ENCODE results near the gene STK17A.
"Not testable (repeated sequence)": the region's sequence is repeated elsewhere in the genome, so short reads cannot be mapped to it uniquely, and the experiment has no call there.

Gene STK17A

GRCh38 chr7:43658718-43659548 lies 76.0 kb downstream of the STK17A start:
- DNase-seq (ENCODE audit: low spot score) = no peak

- DNase-seq (ENCODE audit: low spot score) = no peak
Observed at GRCh38 chr7:43659549-43659896, 76.6 kb downstream of the STK17A start.

- DNase-seq (ENCODE audit: low spot score) = no peak
Observed at GRCh38 chr7:43660141-43660540, 77.2 kb downstream of the STK17A start.

- no peak for DNase-seq (ENCODE audit: low spot score)
Observed at GRCh38 chr7:43664681-43665080, 81.8 kb downstream of the STK17A start.

GRCh38 chr7:43666938-43667337 lies 84.0 kb downstream of the STK17A start:
- no peak for DNase-seq (ENCODE audit: low spot score)

- DNase-seq (ENCODE audit: low spot score) = no peak
Observed at GRCh38 chr7:43668035-43668434, 85.1 kb downstream of the STK17A start.

GRCh38 chr7:43669286-43670081 lies 86.6 kb downstream of the STK17A start:
- no peak for DNase-seq (ENCODE audit: low spot score)

- DNase-seq (ENCODE audit: low spot score) = no peak
Observed at GRCh38 chr7:43671521-43671920, 88.6 kb downstream of the STK17A start.

GRCh38 chr7:43673243-43673976 lies 90.5 kb downstream of the STK17A start:
- DNase-seq (ENCODE audit: low spot score) = not testable (repeated sequence)

- no peak for DNase-seq (ENCODE audit: low spot score)
Observed at GRCh38 chr7:43674559-43675436, 91.9 kb downstream of the STK17A start.
